Fibroblast of skin of right quadriceps (primary cell): ENCODE data around the gene SUPT3H.
"Not testable (repeated sequence)": the region's sequence is repeated elsewhere in the genome, so short reads cannot be mapped to it uniquely, and the experiment has no call there.

ENCODE experiments used
- DNase-seq: peaks from one replicate; pipeline ENCODE4 v3.0.0-alpha.2; 2013

SUPT3H gene

DNA sequence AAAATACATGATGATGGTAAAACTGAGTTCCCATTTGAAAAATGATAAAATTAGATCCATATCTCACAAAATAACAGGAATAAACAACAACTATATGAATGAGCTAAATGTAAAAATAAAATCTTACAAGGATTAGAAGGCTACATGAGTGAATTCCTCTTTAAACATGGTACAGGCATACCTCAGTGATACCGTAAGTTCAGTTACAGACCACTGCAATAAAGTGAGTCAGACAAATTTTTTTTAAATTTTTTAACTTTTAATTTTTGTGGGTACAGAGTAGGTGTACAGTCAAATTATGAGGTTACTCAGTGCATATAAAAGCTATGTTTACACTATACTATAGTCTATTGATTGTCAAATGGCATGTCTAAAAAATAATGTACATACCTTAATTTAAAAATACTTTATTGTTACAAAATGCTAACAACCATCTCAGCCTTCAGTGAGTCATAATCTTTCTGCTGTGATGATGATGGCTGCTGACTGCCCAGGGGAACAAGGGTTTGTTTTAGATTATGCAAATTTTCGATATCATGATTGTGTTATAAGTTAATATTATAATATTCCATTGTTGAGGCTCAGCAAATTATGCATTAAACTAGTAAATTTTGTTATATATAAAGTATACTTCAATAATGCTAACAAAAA, 272.4 kb downstream of the SUPT3H start:
- peak; percentile 26 for DNase-seq

DNA sequence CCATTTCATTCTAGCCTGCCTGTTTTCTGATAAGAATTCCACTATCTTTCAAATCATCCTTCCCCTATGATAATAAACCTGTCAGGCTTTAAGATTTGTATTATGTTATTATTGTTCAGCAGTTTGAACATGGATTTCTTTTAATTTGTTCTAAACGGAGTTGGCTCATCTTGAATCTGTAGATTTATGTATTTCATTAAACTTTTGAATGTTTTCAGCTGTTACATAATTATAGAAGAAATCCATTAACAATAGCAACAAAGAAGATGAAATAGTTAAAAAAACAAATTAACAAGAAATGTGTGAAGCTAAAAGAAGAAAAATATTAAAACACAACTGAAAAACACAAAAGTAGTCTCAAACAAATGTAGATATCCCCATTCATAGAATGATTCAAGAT, 273.3 kb downstream of the SUPT3H start:
- DNase-seq: no peak

DNA sequence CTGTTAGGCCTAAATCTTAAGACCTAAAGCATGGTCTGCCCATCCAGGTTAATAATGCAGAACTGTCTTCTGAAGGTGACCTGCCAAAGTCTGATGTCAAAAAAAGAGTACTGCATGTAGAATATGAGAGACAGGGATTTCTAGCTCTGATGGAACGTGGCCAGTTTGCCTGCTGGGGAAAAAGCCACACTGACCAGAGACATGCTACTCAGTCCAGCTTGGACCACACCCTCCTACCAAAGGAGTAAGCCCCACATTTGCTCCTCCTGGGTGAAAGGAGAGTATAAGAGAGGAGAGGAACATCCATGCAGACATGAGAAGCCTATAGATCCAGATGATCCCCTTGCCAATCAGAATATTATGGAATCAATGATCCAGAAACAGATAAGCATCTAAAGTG, 279.5 kb downstream of the SUPT3H start:
- DNase-seq: no peak

DNA sequence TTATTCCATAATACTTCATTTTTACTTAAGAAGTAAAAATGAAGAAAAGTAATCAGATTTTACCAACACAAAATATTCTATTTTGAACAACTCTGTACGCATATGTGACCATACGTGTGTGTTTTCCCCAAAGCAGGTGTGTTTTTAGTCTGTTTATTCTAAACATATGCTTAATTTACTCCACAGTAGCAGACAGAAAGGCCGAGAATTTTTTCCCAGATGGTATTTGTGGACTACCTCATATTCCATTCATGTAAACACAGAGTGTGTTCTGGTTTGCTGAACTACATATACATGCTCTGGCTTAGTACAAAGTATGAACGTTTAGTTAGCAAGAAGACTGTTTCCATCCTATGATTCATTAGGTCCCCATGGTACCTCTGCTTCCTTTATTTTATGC, 282.9 kb downstream of the SUPT3H start:
- no peak for DNase-seq

DNA sequence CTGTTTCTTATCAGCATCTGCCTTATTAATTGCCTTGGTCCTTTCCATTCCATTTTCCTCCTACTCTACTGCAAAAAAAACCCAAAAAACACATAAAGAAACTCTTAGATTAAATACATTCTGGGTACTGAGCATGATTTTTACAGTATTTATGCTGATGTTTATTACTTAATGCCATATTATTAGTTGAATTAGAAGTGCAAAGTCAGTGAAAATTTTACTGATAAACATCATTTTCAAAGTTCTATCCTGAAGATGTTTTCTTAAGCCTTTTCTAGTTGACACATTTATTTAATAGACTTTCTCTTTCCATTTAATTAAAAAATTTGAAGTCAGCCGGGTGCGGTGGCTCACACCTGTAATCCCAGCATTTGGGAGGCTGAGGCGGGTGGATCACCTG, 285.6 kb downstream of the SUPT3H start:
- DNase-seq: no peak

DNA sequence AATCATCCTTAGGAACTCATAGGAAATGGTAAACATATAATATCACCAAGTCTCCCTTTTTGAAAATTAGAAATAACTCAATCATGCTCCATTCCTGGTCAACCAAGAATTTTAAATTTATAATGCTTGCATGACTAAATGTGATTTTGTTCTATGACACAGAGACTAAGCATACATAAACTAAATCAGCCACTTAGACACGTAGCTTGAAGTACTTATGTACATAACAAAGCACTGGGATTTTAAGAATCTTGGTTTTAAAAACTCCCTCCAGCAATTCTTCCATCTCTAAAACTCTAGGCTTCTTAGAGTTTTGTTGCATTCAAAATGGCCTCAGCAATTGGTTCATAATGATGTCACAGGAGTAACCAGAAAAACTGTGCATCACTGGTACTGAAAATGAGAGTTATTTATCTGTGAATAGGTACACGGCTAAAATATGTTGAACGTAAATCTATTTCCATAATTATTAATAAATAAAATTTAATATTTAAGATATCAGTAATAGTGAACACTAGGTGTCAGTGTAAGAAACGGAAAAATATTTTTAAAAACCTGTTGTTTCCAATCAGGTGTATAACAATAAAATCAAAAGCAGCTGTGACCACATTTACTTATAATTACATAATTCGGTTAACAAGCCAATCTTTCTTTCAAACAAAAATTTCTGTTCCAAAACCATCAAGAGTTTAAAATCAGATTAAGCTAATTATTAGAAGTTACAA, 291.2 kb downstream of the SUPT3H start:
- no peak for DNase-seq

DNA sequence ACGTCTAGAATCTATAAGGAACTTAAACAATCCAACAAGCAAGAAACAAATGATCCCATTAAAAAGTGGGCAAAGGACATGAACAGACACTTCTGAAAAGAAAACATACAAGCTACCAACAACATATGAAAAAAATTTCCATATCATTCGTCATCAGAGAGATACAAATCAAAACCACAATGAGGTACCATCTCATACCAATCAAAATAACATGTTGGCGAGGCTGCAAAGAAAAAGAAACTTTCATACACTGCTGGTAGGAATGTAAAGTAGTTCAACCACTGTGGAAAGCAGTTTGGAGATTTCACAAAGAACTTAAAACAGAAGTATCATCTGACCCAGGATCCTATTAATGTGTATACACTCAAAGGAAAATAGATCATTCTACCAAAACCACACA, 293.5 kb downstream of the SUPT3H start:
- DNase-seq: no peak

DNA sequence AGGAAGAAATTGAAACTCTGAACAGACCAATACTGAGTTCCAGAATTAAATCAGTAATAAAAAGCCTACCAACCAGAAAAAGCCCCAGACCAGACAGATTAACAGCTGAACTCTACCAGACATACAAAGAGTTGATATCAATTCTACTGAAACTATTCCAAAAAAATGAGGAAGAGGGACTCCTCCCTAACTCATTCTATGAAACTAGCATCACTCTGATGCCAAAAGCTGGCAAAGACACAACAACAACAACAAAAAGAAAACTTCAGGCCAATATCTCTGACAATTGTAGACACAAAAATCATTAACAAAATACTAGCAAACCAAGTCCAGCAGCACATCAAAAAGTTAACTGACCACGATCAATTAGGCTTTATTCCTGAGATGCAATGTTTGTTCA, 295.6 kb downstream of the SUPT3H start:
- DNase-seq: no peak

DNA sequence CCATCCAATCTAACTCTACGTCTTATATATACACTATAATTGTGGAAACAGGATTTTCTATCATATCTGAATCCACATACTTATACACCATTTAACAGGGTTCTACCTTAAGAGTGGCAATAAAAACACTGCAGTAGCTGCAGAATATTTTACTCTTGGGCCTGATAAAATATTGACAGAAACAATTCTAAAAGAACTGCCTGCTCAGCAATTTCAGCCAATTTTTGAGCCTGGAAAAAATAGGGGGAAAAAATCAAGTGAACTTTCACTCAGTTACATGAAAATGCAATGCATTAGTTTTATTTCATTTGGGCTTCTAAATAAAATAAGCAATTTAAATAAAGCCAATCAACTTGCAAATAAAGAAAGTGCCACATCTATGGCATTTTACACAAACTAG, 296.1 kb downstream of the SUPT3H start:
- DNase-seq: no peak

DNA sequence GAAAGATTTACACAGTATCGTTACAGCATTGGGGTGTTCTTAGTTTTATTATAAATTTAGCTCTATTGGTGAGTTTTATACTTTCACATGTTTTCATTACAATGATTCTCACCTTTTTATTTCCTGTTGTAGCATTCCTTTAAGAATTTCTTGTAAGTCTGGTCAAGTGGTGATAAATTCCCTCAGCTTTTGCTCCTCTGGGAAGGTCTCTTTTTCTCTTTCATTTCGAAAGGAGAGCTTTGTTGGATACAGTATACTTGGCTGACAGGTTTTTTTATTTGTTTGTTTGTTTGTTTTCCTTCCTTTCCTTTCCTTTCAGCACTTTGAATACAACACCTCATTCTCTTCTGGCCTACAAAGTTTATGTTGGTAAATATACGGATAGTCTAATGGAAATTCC, 299.3 kb downstream of the SUPT3H start:
- no peak for DNase-seq

DNA sequence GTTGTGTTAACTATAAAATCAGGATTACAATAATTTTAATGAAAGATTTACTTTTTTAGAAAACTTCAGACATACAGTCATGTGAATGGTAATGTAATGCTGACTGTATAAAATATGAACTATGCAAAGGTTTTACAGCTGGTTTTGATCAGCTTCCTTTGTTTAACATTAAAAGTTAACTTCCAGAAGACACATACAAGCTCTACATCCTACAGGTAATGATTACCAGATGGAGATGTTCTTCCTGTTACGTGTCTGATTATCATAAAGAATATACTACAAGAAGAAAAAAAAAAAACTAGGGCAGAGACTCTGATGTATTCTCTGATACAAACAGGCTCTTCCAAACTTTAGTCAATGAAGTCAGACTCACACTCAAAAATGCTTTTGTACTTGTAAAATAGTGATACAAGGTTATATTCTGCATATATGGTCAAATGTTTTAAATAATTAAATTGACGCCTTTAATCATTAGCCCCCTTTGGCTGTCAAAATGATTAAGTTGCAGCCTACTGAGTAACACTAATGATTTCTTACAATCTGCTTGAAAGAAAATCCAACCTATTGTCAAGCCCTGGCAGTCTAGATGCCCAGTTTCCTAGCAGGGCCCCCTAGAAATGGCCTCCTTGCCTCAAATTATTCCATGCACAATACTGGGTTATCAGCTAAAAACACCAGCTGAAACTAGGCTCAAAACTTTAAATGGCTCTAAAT, 301.4 kb downstream of the SUPT3H start:
- peak; percentile 93 for DNase-seq

DNA sequence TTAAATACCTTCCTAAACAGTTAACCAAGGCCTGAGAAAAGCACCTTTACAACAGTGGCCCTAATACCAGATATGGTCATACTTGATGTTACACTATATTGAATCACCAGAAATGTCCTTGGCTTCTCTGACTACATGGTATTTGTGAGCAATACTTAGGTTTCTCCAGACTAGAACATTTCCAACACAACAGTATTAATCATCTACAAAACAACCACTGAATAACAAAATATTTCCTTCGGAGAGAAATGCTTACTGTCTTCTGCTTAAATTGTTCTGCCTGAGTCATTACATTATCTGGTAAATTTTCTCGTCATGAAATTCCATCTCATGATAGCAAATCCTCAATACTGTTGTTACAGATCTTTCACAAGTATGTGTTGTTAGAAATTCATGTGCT, 302.5 kb downstream of the SUPT3H start:
- DNase-seq: peak; percentile 97

DNA sequence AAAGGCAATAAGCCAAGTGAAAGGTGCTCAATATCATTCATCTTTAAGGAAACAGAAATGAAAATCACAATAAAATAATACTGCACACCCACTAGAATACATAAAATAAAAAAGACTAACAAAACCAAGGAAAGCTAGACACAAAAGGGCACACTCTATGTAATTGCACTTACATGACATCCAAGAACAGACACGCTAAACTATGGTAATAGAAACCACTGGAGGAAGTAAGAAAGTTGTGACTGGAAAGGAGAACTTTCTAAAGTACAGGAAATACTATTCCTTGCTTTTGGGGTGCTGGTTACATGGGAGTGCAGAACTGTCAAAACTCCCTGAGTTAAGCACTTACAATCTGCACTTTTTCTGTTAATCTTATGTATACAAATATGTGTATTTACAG, 303.3 kb downstream of the SUPT3H start:
- no peak for DNase-seq

DNA sequence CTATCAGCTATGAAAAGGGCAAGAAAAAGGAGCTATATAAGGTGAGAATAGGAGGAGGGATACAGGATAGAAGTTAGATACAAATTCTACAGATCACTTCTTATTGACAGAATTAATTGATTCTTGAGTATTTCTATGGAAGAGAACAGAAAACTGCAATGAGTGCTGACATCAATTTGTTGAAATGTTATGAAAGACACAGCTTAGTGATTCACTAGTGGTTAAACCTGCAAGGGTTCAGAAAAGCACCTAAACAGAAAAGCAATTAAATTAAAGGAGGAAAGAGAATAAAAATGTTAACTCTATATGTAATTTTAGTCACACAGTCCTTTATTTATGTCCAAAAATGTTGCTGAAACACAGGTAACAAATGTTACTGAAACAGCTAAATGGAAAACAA, 304.0 kb downstream of the SUPT3H start:
- DNase-seq: no peak

DNA sequence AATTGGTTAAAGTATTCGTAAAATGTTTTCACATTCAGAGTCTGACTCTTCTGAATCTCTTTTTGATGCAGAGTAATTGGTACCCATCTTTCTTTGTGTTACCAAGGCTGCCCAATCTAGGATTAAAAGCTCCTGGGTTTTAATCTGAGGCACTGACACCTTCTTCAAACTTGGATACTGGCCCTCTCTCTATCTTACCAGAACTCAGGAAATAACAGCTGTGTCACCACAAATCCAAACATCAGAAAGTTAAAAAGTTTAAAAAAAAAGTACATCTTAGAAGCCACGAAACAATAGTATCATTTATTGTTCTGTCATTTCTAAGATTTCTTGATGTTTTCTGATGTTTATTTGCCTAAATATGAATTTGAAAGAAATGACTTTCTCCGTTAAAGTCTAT, 305.1 kb downstream of the SUPT3H start:
- DNase-seq: no peak

DNA sequence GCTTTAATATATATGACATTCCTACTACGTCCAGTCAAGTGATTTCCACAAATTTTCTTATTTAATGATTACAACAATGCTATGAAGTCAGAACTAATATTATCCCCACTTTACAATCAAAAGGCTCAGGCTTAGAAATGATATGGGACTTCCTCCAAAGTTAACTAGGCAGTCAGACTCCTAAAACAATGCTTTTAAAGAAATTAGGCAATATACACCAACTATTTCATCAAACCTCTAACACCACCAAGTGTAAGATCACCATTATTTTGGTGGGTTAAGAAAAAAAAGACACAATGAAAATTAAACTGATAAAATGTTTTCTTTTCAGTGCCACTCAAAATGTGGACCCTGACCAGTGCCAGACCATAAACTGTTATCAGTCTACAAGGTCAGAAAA, 305.7 kb downstream of the SUPT3H start:
- DNase-seq: no peak

DNA sequence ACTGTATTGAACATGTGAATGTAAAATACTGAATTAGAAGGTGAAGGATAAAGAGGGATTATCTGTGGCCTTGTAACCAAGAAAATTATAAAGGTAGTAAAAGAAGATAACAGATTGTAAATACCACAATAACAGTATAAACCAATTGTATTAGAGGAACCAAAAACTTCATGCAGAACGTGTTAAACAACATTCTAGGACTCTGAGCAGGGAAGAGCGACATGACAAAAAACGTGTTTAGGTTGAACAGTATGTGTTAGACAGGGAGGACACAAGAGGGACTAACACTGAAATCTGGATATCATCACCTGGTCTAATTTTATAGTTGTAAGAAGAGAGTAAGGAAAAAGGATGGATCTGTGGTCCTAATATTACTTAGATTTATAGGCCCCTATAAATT, 308.6 kb downstream of the SUPT3H start:
- DNase-seq: no peak

DNA sequence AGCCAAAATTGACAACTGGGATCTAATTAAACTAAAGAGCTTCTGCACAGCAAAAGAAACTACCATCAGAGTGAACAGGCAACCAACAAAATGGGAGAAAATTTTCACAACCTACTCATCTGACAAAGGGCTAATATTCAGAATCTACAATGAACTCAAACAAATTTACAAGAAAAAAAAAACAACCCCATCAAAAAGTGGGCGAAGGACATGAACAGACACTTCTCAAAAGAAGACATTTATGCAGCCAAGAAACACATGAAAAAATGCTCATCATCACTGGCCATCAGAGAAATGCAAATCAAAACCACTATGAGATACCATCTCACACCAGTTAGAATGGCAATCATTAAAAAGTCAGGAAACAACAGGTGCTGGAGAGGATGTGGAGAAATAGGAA, 310.3 kb downstream of the SUPT3H start:
- not testable (repeated sequence) for DNase-seq

DNA sequence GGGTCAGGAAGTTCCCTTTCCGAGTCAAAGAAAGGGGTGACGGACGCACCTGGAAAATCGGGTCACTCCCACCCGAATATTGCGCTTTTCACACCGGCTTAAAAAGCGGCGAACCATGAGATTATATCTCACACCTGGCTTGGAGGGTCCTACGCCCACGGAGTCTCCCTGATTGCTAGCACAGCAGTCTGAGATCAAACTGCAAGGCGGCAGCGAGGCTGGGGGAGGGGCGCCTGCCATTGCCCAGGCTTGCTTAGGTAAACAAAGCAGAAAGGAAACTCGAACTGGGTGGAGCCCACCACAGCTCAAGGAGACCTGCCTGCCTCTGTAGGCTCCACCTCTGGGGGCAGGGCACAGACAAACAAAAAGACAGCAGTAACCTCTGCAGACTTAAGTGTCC, 315.1 kb downstream of the SUPT3H start:
- DNase-seq: not testable (repeated sequence)

DNA sequence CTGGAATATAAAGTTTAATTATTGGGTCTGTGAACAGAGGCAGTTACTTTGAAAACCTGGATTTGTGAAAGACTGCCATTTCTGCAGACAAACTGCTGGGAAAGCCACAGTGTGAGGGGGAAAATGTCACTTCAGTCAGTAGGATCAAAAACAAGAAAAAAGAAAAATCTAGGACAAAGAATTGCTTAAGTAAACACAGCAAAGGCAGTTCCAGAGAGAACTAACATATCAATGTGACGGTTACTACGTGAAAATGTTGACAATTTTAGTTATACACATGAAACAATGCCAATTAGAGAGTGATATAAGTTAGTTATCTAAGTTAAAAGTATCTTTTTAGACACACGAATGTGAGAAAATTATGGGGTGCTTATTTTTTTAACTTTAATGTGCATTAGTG, 320.0 kb downstream of the SUPT3H start:
- no peak for DNase-seq

DNA sequence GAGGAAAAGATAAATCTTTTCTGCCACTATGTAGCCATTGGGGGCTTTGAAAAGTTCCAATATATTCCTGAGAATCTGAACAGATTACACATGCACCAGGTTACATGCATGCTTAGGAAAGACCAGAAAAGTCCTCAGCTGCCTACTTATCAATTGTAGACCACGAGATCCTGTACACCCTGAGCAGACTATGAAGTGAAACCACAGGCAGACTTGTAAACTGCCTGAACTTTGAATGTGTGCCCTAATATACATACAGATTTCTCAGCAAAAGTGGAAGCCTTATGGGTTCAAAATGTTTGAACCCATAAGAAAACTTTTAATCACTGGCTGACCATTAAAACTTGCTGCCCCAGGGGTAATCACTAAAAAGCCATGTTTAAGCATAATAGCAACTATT, 323.1 kb downstream of the SUPT3H start:
- no peak for DNase-seq

DNA sequence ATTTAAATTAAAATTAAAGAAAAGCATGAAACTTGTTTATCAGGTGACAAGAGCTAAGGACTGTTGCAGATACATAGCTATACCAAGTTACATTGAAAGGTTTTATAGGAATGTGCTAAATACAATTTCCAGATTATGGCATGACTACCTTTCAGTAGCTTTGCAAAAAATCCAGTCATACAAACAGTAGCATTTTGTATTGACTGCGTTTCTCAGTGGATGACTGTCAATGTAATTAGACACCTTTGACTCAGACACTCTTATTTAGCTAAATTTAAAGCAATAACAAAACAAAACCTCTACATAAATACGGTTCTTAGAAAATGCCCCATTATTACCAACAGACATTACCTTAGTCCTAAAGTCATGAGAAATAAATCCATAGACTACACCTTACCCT, 325.4 kb downstream of the SUPT3H start:
- DNase-seq: no peak

DNA sequence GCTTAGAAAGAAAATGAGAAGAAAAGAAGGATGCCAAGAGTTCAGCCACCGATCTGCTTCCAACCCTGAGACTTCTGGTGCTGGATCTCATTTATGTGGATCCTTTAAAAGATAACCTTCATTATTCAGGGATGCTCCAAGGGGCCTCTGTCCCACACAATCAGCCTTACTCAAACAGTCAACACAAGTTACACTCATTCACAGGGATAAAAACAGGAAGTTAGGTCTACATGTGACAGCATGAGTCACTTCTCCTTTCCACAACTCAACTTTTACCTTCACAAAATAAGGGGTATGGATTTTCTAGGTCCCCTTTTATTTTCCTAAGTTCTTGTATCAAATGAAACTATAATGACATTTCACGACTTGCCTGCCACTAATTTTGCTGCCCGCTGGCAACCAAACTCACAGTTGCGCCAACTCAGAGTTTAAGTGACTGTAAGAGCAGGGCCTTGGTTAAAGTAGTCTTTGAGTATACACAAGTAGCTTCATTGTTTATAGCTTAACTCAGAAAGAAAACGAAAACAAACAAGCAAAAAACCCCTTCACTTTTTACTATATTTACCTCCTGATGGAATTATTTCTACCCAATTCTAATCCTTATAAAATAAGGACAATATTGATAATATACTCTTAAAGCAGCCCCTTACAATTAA, 328.4 kb downstream of the SUPT3H start:
- no peak for DNase-seq

DNA sequence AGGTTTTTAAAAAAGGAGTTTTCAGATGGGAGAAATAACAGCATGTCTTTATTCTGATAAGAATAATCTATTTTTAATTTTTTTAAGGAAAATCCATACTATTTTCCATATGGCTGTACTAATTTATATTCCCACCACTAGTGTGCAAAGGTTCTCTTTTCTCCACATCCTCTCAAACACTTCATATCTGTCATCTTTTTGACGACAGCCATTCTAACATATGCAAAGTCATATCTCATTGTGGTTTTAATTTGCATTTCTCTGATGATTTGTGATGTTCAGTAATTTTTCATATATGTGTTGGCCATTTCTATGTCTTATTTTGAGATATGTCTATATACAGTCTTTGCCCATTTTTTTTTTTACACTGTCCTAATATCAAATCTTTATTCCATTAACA, 330.2 kb downstream of the SUPT3H start:
- no peak for DNase-seq
